Measurements from ENCODE around the gene TPCN2.
A peak's percentile ranks its signal among the peaks of the same experiment; 100 is the strongest.

- TF ChIP-seq CTCF (IDR thresholded peaks at IDR 0.05) (peak in 3 of 5 experiments; percentile 10 to 24 (median 16)), POLR2A (IDR thresholded peaks at IDR 0.05) (peak; percentile 8 to 42), EP300 (IDR thresholded peaks at IDR 0.05) (peak; percentile 35 to 95)
These were observed 108.6 kb downstream of the TPCN2 start for GRCh38 chr11:69157156-69157821.
